ENCODE results near the gene NAGPA. TPM values are rescaled to one million over a fixed set of nuclear protein-coding genes. Genes with fewer than 3 reads are reported as not detected.
"Not testable (repeated sequence)": the region's sequence is repeated elsewhere in the genome, so short reads cannot be mapped to it uniquely, and the experiment has no call there.

NAGPA gene
- total and polyA plus RNA-seq, 2 of the 8 experiments (the other 6 are each of a cell fraction or from before 2014, with no cell fraction given): 10.1 to 13.2 TPM

DNA sequence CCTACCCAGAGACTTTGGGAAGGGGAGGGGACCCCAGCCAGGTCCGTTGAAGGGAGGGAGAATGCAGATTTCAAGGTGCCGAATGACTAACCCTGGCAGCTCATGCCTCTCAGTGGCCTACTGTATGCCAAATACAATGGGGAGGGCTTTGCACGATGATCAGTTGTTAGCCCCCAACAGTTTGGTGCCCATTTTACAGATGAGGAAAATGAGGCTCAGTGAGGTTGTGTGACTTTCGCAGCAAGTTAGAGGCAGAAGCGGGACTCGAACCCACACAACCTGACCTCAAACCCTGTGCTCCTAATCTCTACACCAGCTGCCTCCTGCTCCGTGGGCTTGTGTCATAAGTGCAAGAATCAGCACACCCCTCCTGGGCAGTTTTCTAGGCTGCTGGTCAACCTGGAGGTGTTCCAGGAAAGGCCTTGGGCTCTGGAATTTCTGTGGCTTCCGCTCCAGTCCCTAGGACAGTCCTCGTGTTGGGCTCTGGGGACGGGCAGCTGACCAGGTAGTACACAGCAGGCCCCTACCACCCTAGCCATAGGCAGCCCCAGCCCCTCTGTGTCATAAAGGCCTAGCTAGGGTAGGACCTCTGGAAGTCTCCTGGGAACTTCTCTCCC lies 11.9 kb upstream of the NAGPA start (continued):
- TF ChIP-seq RAD21 (IDR thresholded peaks at IDR 0.05 in 1 of 2, conservative IDR thresholded peaks at IDR 0.05 in 1 of 2; ENCODE audit: low read depth in 2 of 2, low read length in 2 of 2) (no peak), POLR2A (IDR thresholded peaks at IDR 0.05; ENCODE audit: control extremely low read depth in 1 of 2, low read depth in 2 of 2, low read length in 2 of 2) (no peak), MAFK (IDR thresholded peaks at IDR 0.05; ENCODE audit: low read depth, low read length) (no peak), JUN (IDR thresholded peaks at IDR 0.05; ENCODE audit: low read depth, low read length) (no peak), PHF8 (conservative IDR thresholded peaks at IDR 0.05; ENCODE audit: low read depth, low read length) (no peak), BACH1 (IDR thresholded peaks at IDR 0.05; ENCODE audit: low read length) (no peak)

DNA sequence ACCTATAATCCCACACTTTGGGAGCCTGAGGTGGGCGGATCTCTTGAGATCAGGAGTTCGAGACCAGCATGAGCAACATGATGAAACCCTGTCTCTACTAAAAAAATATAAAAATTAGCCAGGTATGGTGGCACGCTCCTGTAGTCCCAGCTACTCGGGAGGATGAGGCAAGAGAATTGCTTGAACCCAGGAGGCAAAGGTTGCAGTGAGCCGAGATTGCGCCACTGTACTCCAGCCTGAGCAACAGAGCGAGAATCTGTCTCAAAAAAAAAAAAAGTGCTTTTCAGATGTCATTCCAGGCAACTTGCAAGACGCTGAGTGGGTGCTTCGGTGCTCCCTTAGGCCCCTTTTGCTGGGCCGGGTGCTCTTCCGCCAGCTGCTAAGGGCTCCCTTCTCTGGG lies 10.8 kb upstream of the NAGPA start:
- FAIRE-seq; POLR2A ChIA-PET (ENCODE audit: partially characterized antibody): not testable (repeated sequence)

More for the DNA sequence above, 10.8 kb upstream of the NAGPA start:
- H4K20me1 ChIP-seq (replicated peaks in 1 of 2; ENCODE audit: control insufficient read depth in 1 of 2, insufficient read depth in 2 of 2, low read length in 2 of 2); H3K79me2 ChIP-seq (ENCODE audit: control insufficient read depth in 1 of 2, insufficient read depth in 2 of 2, low read length in 2 of 2); H2BK120ac ChIP-seq (replicated peaks; ENCODE audit: low read depth, low read length); H3K27ac ChIP-seq (ENCODE audit: low read depth, low read length); H2BK20ac ChIP-seq (ENCODE audit: low read length); H3K14ac ChIP-seq (ENCODE audit: insufficient read length); H3K23ac ChIP-seq (ENCODE audit: insufficient read length); H2BK5ac ChIP-seq (ENCODE audit: low read depth, low read length); H2BK15ac ChIP-seq (ENCODE audit: low read length); H2AFZ ChIP-seq (ENCODE audit: low read length); H3K79me1 ChIP-seq (ENCODE audit: low read depth, low read length); H3K27me3 ChIP-seq (replicated peaks in 1 of 4; ENCODE audit: control insufficient read depth in 3 of 4, extremely low read depth in 1 of 4, insufficient read depth in 3 of 4, low read length in 3 of 4); H3K23me2 ChIP-seq (ENCODE audit: low read depth, low read length); H3K4me1 ChIP-seq (replicated peaks in 1 of 4; ENCODE audit: control insufficient read depth in 3 of 4, insufficient read depth in 4 of 4, low read length in 3 of 4); H2AK5ac ChIP-seq (ENCODE audit: low read depth, low read length); H3K4me2 ChIP-seq (ENCODE audit: insufficient read depth in 1 of 2, low read depth in 2 of 2, low read length in 2 of 2); H4K8ac ChIP-seq (ENCODE audit: extremely low read depth, insufficient read depth, low read length); H3K4me3 ChIP-seq (ENCODE audit: extremely low read depth in 1 of 4, insufficient read depth in 2 of 4, low read depth in 3 of 4, low read length in 4 of 4); DNase-seq (ENCODE audit: low read depth in 1 of 2, low spot score in 2 of 2); H3K9ac ChIP-seq (replicated peaks in 1 of 4; ENCODE audit: extremely low read depth in 1 of 4, low read depth in 3 of 4, low read length in 3 of 4); H3K18ac ChIP-seq (ENCODE audit: extremely low read depth, low read length); H3K56ac ChIP-seq (replicated peaks; ENCODE audit: insufficient read length, low read depth, low read length); H3K4ac ChIP-seq (replicated peaks; ENCODE audit: insufficient read length, low read depth, low read length); H4K5ac ChIP-seq (ENCODE audit: insufficient read length, low read depth, low read length); H3K9me3 ChIP-seq (ENCODE audit: insufficient read depth in 2 of 2, low read depth in 1 of 2, low read length in 1 of 2); H4K91ac ChIP-seq (replicated peaks; ENCODE audit: insufficient read length, low read length); H2BK12ac ChIP-seq (ENCODE audit: low read depth, low read length); H3K36me3 ChIP-seq (ENCODE audit: control insufficient read depth in 2 of 4, insufficient read depth in 4 of 4, low read length in 3 of 4): not testable (repeated sequence)
- 95% methylated on average over 11 of the region's 11 CpGs; no CpG with 5 or more reads in 1 of the 2 experiments for WGBS, 2 experiments (ENCODE audit: extremely low coverage in 1 of 2, insufficient coverage in 1 of 2, insufficient read length in 1 of 2, insufficient replicate concordance in 2 of 2, low coverage in 1 of 2, low lambda C conversion rate in 2 of 2, missing lambda C conversion rate in 1 of 2)
- CTCF ChIA-PET (ENCODE audit: partially characterized antibody): interaction anchor here (0.7 to 28.8 kb wide), 4 partner anchors 12 to 37 kb away, joined by 3 to 625 read pairs (median 57); partner anchors contain the start of gene ALG1

Data from H1 (cell line).